ENCODE results near the gene OSBPL6.

GRCh38 chr2:178160601-178161000, 33.7 kb upstream of the OSBPL6 start:
- TF ChIP-seq CTCF (IDR thresholded peaks at IDR 0.05) (no peak), ZFX (IDR thresholded peaks at IDR 0.05; ENCODE audit: borderline replicate concordance) (no peak)

Data from 22Rv1 (cell line).